H9 (cell line): ENCODE data around the gene SEMA5A. TPM values are rescaled to one million over a fixed set of nuclear protein-coding genes. Genes with fewer than 3 reads are reported as not detected.

ENCODE experiments used
- DNase-seq: peaks from one replicate; pipeline ENCODE4 v3.0.0-alpha.2; 2017
- H2AFZ ChIP-seq: one replicate; pipeline ENCODE4 v1.6.1; 2013; ENCODE audit warnings: mild to moderate bottlenecking, low read length, control low read depth, moderate library complexity
- H2AK5ac ChIP-seq: 2 replicates; pipeline ENCODE4 v1.6.1; 2013; ENCODE audit warnings: low read length, control low read depth, mixed read lengths; ENCODE audit not compliant: insufficient read length
- H2BK120ac ChIP-seq: one replicate; pipeline ENCODE4 v1.6.1; 2013; ENCODE audit warnings: low read depth, mild to moderate bottlenecking, low read length, control low read depth, inconsistent platforms; ENCODE audit not compliant: poor library complexity, severe bottlenecking
- H2BK12ac ChIP-seq: 2 replicates; pipeline ENCODE4 v1.6.1; 2013; ENCODE audit warnings: low read length, control low read depth, mixed read lengths, low read depth; ENCODE audit not compliant: insufficient read length
- H2BK15ac ChIP-seq: 2 replicates; pipeline ENCODE4 v1.6.1; 2013; ENCODE audit warnings: low read depth, low read length, control low read depth
- H2BK20ac ChIP-seq: one replicate; pipeline ENCODE4 v1.6.1; 2013; ENCODE audit warnings: low read depth, mild to moderate bottlenecking, low read length, control low read depth, inconsistent platforms; ENCODE audit not compliant: poor library complexity, severe bottlenecking
- H2BK5ac ChIP-seq: 2 replicates; pipeline ENCODE4 v1.6.1; 2013; ENCODE audit warnings: low read length, control low read depth, mixed read lengths; ENCODE audit not compliant: insufficient read length
- H3K14ac ChIP-seq: 2 replicates; pipeline ENCODE4 v1.6.1; 2013; ENCODE audit warnings: low read length, control low read depth; ENCODE audit not compliant: insufficient read depth
- H3K18ac ChIP-seq: 2 replicates; pipeline ENCODE4 v1.6.1; 2013; ENCODE audit warnings: low read depth, mild to moderate bottlenecking, mixed read lengths, low read length, control low read depth; ENCODE audit not compliant: insufficient read length
- H3K23ac ChIP-seq: 2 replicates; pipeline ENCODE4 v1.6.1; 2013; ENCODE audit warnings: low read length, control low read depth, mixed read lengths, low read depth; ENCODE audit not compliant: insufficient read length
- H3K23me2 ChIP-seq: 2 replicates; pipeline ENCODE4 v1.6.1; 2013; ENCODE audit warnings: low read depth, mild to moderate bottlenecking, mixed read lengths, low read length, control low read depth; ENCODE audit not compliant: insufficient read length, poor library complexity, severe bottlenecking
- H3K27ac ChIP-seq: 2 replicates; pipeline ENCODE4 v1.5.1; 2013; ENCODE audit warnings: low read length, control low read depth, mixed read lengths, low read depth; ENCODE audit not compliant: insufficient read length
- H3K27me3 ChIP-seq: 2 replicates; pipeline ENCODE4 v1.6.1; 2013; ENCODE audit warnings: low read length, control low read depth, inconsistent platforms; ENCODE audit not compliant: insufficient read depth
- H3K4ac ChIP-seq: 2 replicates; pipeline ENCODE4 v1.6.1; 2013; ENCODE audit warnings: low read depth, mild to moderate bottlenecking, control low read depth, inconsistent platforms, low read length, moderate library complexity
- H3K4me1 ChIP-seq: 2 replicates; pipeline ENCODE4 v1.6.1; 2013; ENCODE audit warnings: low read length, control low read depth, inconsistent platforms; ENCODE audit not compliant: insufficient read depth
- H3K4me2 ChIP-seq: 2 replicates; pipeline ENCODE4 v1.6.1; 2013; ENCODE audit warnings: low read length, control low read depth, mixed read lengths; ENCODE audit not compliant: insufficient read length, insufficient read depth
- H3K56ac ChIP-seq: 2 replicates; pipeline ENCODE4 v1.6.1; 2013; ENCODE audit warnings: low read depth, mild to moderate bottlenecking, mixed read lengths, low read length, control low read depth; ENCODE audit not compliant: insufficient read length
- H3K79me1 ChIP-seq: 2 replicates; pipeline ENCODE4 v1.6.1; 2013; ENCODE audit warnings: low read depth, mild to moderate bottlenecking, moderate library complexity, low read length, control low read depth, inconsistent platforms; ENCODE audit not compliant: insufficient read depth, poor library complexity, severe bottlenecking
- H3K79me2 ChIP-seq: 2 replicates; pipeline ENCODE4 v1.6.1; 2013; ENCODE audit warnings: low read length, control low read depth, inconsistent platforms; ENCODE audit not compliant: insufficient read depth
- H3K9ac ChIP-seq: 2 replicates; pipeline ENCODE4 v1.6.1; 2013; ENCODE audit warnings: low read length, control low read depth, mixed read lengths; ENCODE audit not compliant: insufficient read length; ENCODE audit errors: extremely low read depth
- H3K9me3 ChIP-seq: one replicate; pipeline ENCODE4 v1.6.1; 2013; ENCODE audit warnings: low read depth, low read length, inconsistent platforms; ENCODE audit not compliant: control insufficient read depth
- H3T11ph ChIP-seq: one replicate; pipeline ENCODE4 v1.6.1; 2013; ENCODE audit warnings: mild to moderate bottlenecking, low read length, control low read depth, inconsistent platforms
- H4K20me1 ChIP-seq: one replicate; pipeline ENCODE4 v1.6.1; 2013; ENCODE audit not compliant: control insufficient read depth, insufficient read length, insufficient read depth
- H4K5ac ChIP-seq: 2 replicates; pipeline ENCODE4 v1.6.1; 2013; ENCODE audit warnings: low read depth, mild to moderate bottlenecking, mixed read lengths, low read length, control low read depth; ENCODE audit not compliant: insufficient read length
- H4K8ac ChIP-seq: replicated peaks from 2 replicates; pipeline ENCODE4 v1.6.1; 2013; ENCODE audit warnings: low read length, control low read depth, mixed read lengths, low read depth; ENCODE audit not compliant: insufficient read length
- H4K91ac ChIP-seq: 2 replicates; pipeline ENCODE4 v1.6.1; 2013; ENCODE audit warnings: low read depth, mild to moderate bottlenecking, moderate library complexity, mixed read lengths, low read length, control low read depth; ENCODE audit not compliant: insufficient read length
- H3K27ac Mint-ChIP-seq, 3 experiments: 2 replicates in 2 of 3; 3 replicates in 1 of 3; pipeline ENCODE4 v1.8.0; 2020 to 2021; ENCODE audit warnings: mixed read lengths in 3 of 3, mild to moderate bottlenecking in 1 of 3, moderate library complexity in 1 of 3
- H3K27me3 Mint-ChIP-seq: 2 replicates; pipeline ENCODE4 v1.8.0; 2021; ENCODE audit warnings: low read depth, mild to moderate bottlenecking, moderate library complexity, mixed read lengths
- H3K36me3 Mint-ChIP-seq, 3 experiments: 2 replicates in 2 of 3; 3 replicates in 1 of 3; pipeline ENCODE4 v1.8.0; 2020 to 2021; ENCODE audit warnings: low read depth in 3 of 3, mixed read lengths in 3 of 3; ENCODE audit not compliant: insufficient read depth in 1 of 3
- H3K4me1 Mint-ChIP-seq, 2 experiments: 2 replicates each; pipeline ENCODE4 v1.8.0; 2020; ENCODE audit warnings: mixed read lengths in 2 of 2
- H3K4me3 Mint-ChIP-seq, 2 experiments: 2 replicates in 1 of 2; 3 replicates in 1 of 2; pipeline ENCODE4 v1.8.0; 2020 to 2021; ENCODE audit warnings: mild to moderate bottlenecking in 2 of 2, mixed read lengths in 2 of 2, moderate library complexity in 1 of 2
- H3K9me3 Mint-ChIP-seq, 2 experiments: 2 replicates in 1 of 2; 3 replicates in 1 of 2; pipeline ENCODE4 v1.8.0; 2020; ENCODE audit warnings: mild to moderate bottlenecking in 2 of 2, mixed read lengths in 2 of 2, moderate library complexity in 1 of 2
- CTCF ChIP-seq: fragments of 200-600 bp; sonication (generic); conservative IDR thresholded peaks from 3 replicates; pipeline ENCODE4 v1.8.0; 2021; ENCODE audit warnings: antibody characterized with exemption, mild to moderate bottlenecking
- WGBS: extraction: QIAGEN DNeasy Blood & Tissue Kit; methylation state at CpG from one replicate; pipeline ENCODE4 v1.1.7; 2013; ENCODE audit warnings: missing lambda C conversion rate, low lambda C conversion rate, mixed read lengths; ENCODE audit not compliant: insufficient read length; ENCODE audit errors: extremely low coverage; 5-methylcytosine and 5-hydroxymethylcytosine counted together
- total RNA-seq: library from RNA; stranded (reverse); gene quantifications from 2 replicates; pipeline ENCODE4 v1.2.1, GENCODE V29; 2021

The SEMA5A gene
- total RNA-seq, 1 experiment from 2014 or later, result 4.3 TPM

GRCh38 chr5:9382522-9382921 is 163.4 kb downstream of the SEMA5A start:
- no peak overlapping the region for H2BK20ac ChIP-seq
- no peak overlapping the region for H2BK15ac ChIP-seq
- no peaks in the 10 kb centered on the region for H3K4me1 Mint-ChIP-seq
- no peaks in the 10 kb centered on the region for H3K9me3 Mint-ChIP-seq
- no peak overlapping the region for H2BK12ac ChIP-seq
- no peak overlapping the region for H3K27ac Mint-ChIP-seq
- H3K9ac ChIP-seq, result no peak overlapping the region
- H3K23me2 ChIP-seq, result no peaks in the 10 kb centered on the region
- no peak overlapping the region for H2BK120ac ChIP-seq
- H3K4ac ChIP-seq, result no peak overlapping the region
- H3K23ac ChIP-seq, result no peak overlapping the region
- no peaks in the 10 kb centered on the region for H3K79me2 ChIP-seq
- H3K27ac ChIP-seq, result no peak overlapping the region
- H2AK5ac ChIP-seq, result no peak overlapping the region
- H3K36me3 Mint-ChIP-seq, result 0 out of 7 replicates have a peak, but pooled peaks cover 0 to 2% (median 0%) of the 10 kb centered on the region in 3 experiments
- H4K91ac ChIP-seq, result no peak overlapping the region
- no peak overlapping the region for H2BK5ac ChIP-seq
- no peaks in the 10 kb centered on the region; the same call in 1 of the 2 replicates for H3K4me1 ChIP-seq
- H3K27me3 Mint-ChIP-seq, result no peaks in the 10 kb centered on the region
- H3K4me3 Mint-ChIP-seq, result no peak overlapping the region
- no peak overlapping the region for H4K8ac ChIP-seq
- no peak overlapping the region for H3K4me2 ChIP-seq
- H3K27me3 ChIP-seq, result no peaks in the 10 kb centered on the region
- no peak overlapping the region for H4K5ac ChIP-seq
- DNase-seq, result no peak
- no peak overlapping the region for H3K18ac ChIP-seq
- H3K79me1 ChIP-seq, result no peaks in the 10 kb centered on the region
- no peaks in the 10 kb centered on the region for H4K20me1 ChIP-seq
- H3T11ph ChIP-seq, result no peak overlapping the region
- no peaks in the 10 kb centered on the region for H3K9me3 ChIP-seq
- no peak for TF ChIP-seq CTCF
- no peak overlapping the region for H2AFZ ChIP-seq
- no peak overlapping the region for H3K56ac ChIP-seq
- no CpG with 5 or more reads among the region's 1 CpG for WGBS
- no peak overlapping the region for H3K14ac ChIP-seq
